B cell (primary cell): Measurements from ENCODE around the gene PRKCZ.

Experiments
- EZH2 ChIP-seq: IDR thresholded peaks from 2 replicates; pipeline ENCODE4 v1.6.1; 2012; ENCODE audit warnings: borderline replicate concordance, low read depth, mild to moderate bottlenecking, moderate library complexity, low read length; ENCODE audit not compliant: insufficient read depth, poor library complexity, severe bottlenecking
- TF ChIP-seq, protein P1 (sequence below): fragments of 200-600 bp; IDR thresholded peaks from one replicate; pipeline ENCODE4 v1.8.0; 2022; ENCODE audit warnings: antibody characterized with exemption, mild to moderate bottlenecking

DNA sequence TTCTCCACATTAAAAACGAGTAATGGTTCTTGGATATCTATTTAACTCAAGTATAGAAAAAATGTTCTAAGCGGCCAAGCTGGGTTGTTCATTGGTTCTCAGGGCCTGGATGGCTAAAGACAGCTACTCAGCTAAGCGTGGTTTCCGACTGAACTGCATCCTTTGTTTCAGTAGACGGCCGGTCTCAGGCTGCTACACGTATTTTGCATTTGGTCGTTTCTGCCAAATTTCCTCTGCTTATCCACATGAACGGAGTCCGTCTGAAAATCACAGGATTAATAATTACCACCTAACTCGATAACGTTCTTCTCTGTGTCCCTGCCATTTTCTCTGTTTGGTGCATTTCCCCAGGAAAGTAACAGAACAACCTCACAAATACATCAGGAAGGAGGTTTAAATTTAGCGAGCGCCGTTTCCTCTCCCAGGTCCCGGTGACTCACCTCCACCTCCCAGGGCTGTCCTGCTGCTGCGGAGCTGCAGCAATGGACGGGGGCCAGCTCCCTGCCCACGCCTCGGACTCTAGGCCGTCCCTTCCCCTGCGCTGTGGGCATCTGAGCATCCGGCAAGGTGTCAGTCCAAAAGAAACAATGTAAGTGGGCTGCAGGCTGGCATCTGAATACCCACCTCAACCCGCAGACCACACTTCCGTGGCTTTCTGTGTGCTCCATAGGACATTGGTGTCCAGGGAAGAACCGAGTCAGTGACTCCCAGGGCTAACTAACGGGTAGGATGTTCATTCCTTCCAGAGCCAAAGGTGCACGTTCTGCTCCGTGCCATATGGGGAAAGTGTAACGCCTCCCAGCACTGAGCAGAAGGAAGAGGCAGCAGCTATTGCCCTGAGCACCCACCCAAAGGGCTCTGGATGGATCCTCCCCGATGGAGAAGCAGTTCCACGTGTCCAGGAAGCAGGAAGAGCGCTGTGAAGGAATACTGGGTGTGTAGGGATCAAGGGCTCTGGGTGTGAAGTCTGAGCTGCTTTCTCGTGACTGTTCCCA lies 35.2 kb upstream of the PRKCZ start:
- TF ChIP-seq, protein P1, sequence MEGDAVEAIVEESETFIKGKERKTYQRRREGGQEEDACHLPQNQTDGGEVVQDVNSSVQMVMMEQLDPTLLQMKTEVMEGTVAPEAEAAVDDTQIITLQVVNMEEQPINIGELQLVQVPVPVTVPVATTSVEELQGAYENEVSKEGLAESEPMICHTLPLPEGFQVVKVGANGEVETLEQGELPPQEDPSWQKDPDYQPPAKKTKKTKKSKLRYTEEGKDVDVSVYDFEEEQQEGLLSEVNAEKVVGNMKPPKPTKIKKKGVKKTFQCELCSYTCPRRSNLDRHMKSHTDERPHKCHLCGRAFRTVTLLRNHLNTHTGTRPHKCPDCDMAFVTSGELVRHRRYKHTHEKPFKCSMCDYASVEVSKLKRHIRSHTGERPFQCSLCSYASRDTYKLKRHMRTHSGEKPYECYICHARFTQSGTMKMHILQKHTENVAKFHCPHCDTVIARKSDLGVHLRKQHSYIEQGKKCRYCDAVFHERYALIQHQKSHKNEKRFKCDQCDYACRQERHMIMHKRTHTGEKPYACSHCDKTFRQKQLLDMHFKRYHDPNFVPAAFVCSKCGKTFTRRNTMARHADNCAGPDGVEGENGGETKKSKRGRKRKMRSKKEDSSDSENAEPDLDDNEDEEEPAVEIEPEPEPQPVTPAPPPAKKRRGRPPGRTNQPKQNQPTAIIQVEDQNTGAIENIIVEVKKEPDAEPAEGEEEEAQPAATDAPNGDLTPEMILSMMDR, result no peak
- TF ChIP-seq EZH2, result no peak
